HepG2 (cell line): Measurements from ENCODE around the gene NMNAT3.

Source experiments
- CBFB ChIP-seq: sonication (generic); formaldehyde crosslinking; IDR thresholded peaks from 2 replicates; pipeline ENCODE4 v1.4.0; 2020; ENCODE audit warnings: missing genetic modification reagents
- CENPT ChIP-seq: sonication (generic); formaldehyde crosslinking; IDR thresholded peaks from 2 replicates; pipeline ENCODE4 v1.8.0; 2022; ENCODE audit warnings: low read depth, mild to moderate bottlenecking, moderate library complexity, missing genetic modification reagents
- PTBP1 ChIP-seq: fragments of 200-400 bp; formaldehyde crosslinking; IDR thresholded peaks from 2 replicates; pipeline ENCODE4 v1.6.1; 2018; ENCODE audit warnings: low read length, low read depth; ENCODE audit not compliant: poor library complexity, severe bottlenecking
- RFX3 ChIP-seq: IDR thresholded peaks from 2 replicates; pipeline ENCODE4 v1.6.1; 2016; ENCODE audit warnings: missing biosample characterization, missing genetic modification reagents
- SPEN ChIP-seq: sonication (generic); formaldehyde crosslinking; IDR thresholded peaks from 2 replicates; pipeline ENCODE4 v1.5.1; 2020; ENCODE audit warnings: low read depth, mild to moderate bottlenecking, missing genetic modification reagents
- TAF1 ChIP-seq: sonication (generic); formaldehyde crosslinking; IDR thresholded peaks from 2 replicates; pipeline ENCODE4 v1.4.0; 2020; ENCODE audit warnings: missing genetic modification reagents
- ZBTB1 ChIP-seq: sonication (generic); formaldehyde crosslinking; IDR thresholded peaks from 2 replicates; pipeline ENCODE4 v1.4.0; 2020; ENCODE audit warnings: missing genetic modification reagents, borderline replicate concordance
- ZBTB8A ChIP-seq: sonication (generic); formaldehyde crosslinking; IDR thresholded peaks from 2 replicates; pipeline ENCODE4 v1.4.0; 2020; ENCODE audit warnings: mild to moderate bottlenecking, low read depth, missing genetic modification reagents, borderline replicate concordance
- ZNF354B ChIP-seq: sonication (generic); formaldehyde crosslinking; IDR thresholded peaks from 2 replicates; pipeline ENCODE4 v1.8.0; 2022; ENCODE audit warnings: mild to moderate bottlenecking, missing genetic modification reagents
- ZNF501 ChIP-seq: sonication (generic); formaldehyde crosslinking; IDR thresholded peaks from 2 replicates; pipeline ENCODE4 v1.5.1; 2020; ENCODE audit warnings: mild to moderate bottlenecking, moderate library complexity, missing genetic modification reagents
- ZNF563 ChIP-seq: sonication (generic); formaldehyde crosslinking; IDR thresholded peaks from 2 replicates; pipeline ENCODE4 v1.8.0; 2022; ENCODE audit warnings: mild to moderate bottlenecking, moderate library complexity, missing genetic modification reagents
- ZNF616 ChIP-seq: sonication (generic); formaldehyde crosslinking; IDR thresholded peaks from 2 replicates; pipeline ENCODE4 v1.5.0; 2020; ENCODE audit warnings: low read depth, mild to moderate bottlenecking, missing genetic modification reagents
- ZNF773 ChIP-seq: sonication (generic); formaldehyde crosslinking; IDR thresholded peaks from 2 replicates; pipeline ENCODE4 v1.4.0; 2020; ENCODE audit warnings: missing genetic modification reagents, borderline replicate concordance
- ZSCAN25 ChIP-seq: sonication (generic); formaldehyde crosslinking; IDR thresholded peaks from 2 replicates; pipeline ENCODE4 v1.8.0; 2022; ENCODE audit warnings: mild to moderate bottlenecking, missing genetic modification reagents

- no peak for TF ChIP-seq ZNF773 (CRISPR knock-in tag)
- TF ChIP-seq ZSCAN25 (CRISPR knock-in tag) = no peak
- no peak for TF ChIP-seq ZNF354B (CRISPR knock-in tag)
- TF ChIP-seq TAF1 = no peak
- TF ChIP-seq ZBTB8A (CRISPR knock-in tag) = no peak
- TF ChIP-seq RFX3 (CRISPR knock-in tag) = no peak
- no peak for TF ChIP-seq ZNF501 (CRISPR knock-in tag)
- no peak for TF ChIP-seq PTBP1
- TF ChIP-seq ZBTB1 = no peak
- TF ChIP-seq CBFB (CRISPR knock-in tag) = no peak
- no peak for TF ChIP-seq CENPT (CRISPR knock-in tag)
- no peak for TF ChIP-seq ZNF563 (CRISPR knock-in tag)
- TF ChIP-seq ZNF616 = no peak
- TF ChIP-seq SPEN (CRISPR knock-in tag) = no peak
These were observed 117.4 kb downstream of the NMNAT3 start for GRCh38 chr3:139560411-139560810.
